Neutrophil (primary cell): ENCODE measurements around the gene GRIK4.

ENCODE experiments used
- H3K27ac ChIP-seq: fragments of 200-600 bp; sonication (generic); 2 replicates; pipeline ENCODE4 v1.5.1; 2016; ENCODE audit warnings: mild to moderate bottlenecking, moderate library complexity
- H3K27me3 ChIP-seq: fragments of 200-600 bp; sonication (generic); 2 replicates; pipeline ENCODE4 v1.6.0; 2016; ENCODE audit warnings: mild to moderate bottlenecking
- H3K36me3 ChIP-seq: fragments of 200-600 bp; sonication (generic); 2 replicates; pipeline ENCODE4 v1.5.1; 2017
- H3K4me1 ChIP-seq, 2 experiments: fragments of 200-600 bp in 1 of 2; sonication (generic) in 1 of 2; 1 replicate in 1 of 2; 2 replicates in 1 of 2; pipeline versions ENCODE4 v1.5.1 to v1.6.1; 2013 to 2016; ENCODE audit warnings: low read depth in 1 of 2, low read length in 1 of 2, mild to moderate bottlenecking in 1 of 2, moderate library complexity in 1 of 2; ENCODE audit not compliant: control insufficient read depth in 1 of 2, insufficient read depth in 1 of 2
- H3K4me3 ChIP-seq, 2 experiments: fragments of 200-600 bp in 1 of 2; sonication (generic) in 1 of 2; 1 replicate in 1 of 2; 2 replicates in 1 of 2; pipeline ENCODE4 v1.5.1; 2013 to 2016; ENCODE audit warnings: low read depth in 1 of 2, low read length in 1 of 2, mild to moderate bottlenecking in 1 of 2, moderate library complexity in 1 of 2
- H3K9me3 ChIP-seq: fragments of 200-600 bp; sonication (generic); 2 replicates; pipeline ENCODE4 v1.5.1; 2016
- CTCF ChIP-seq: fragments of 200-600 bp; sonication (generic); IDR thresholded peaks from 2 replicates; pipeline ENCODE4 v1.5.1; 2016; ENCODE audit warnings: antibody characterized with exemption

The GRIK4 gene

GRCh38 chr11:120629407-120630080 lies 118.0 kb downstream of the GRIK4 start:
- Histone ChIP-seq H3K4me1 (no peaks in the 10 kb centered on the region), H3K27me3 (peaks cover 18% of the 10 kb centered on the region), H3K36me3 (no peaks in the 10 kb centered on the region), H3K9me3 (no peaks in the 10 kb centered on the region), H3K27ac (no peak overlapping the region), H3K4me3 (no peak overlapping the region)
- no peak for TF ChIP-seq CTCF

DNA sequence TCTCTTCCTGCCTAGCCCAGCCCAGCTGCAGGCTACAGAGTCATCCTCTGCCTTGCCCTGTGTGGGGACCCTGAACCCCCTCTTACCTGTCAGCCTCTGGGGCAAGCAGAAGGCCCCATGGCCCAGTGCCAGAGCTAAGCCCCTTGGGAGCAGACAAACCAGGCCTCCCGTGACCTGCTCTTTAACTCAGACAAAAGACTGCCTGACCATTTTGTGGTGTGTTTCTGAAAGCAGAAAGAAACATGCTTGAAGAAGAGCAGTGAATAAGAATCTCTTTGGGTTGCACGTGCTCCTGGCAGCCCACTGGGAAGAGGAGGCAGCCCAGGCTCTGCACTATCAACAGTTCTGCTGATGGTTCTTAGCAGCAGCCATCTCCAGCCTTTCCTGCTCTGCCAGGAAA lies 118.6 kb downstream of the GRIK4 start:
- no peaks in the 10 kb centered on the region for H3K4me1 ChIP-seq
- H3K4me3 ChIP-seq = no peak overlapping the region
- H3K27ac ChIP-seq = no peak overlapping the region
- H3K27me3 ChIP-seq = peaks cover 20% of the 10 kb centered on the region
- TF ChIP-seq CTCF = no peak
- no peaks in the 10 kb centered on the region for H3K9me3 ChIP-seq
- H3K36me3 ChIP-seq = no peaks in the 10 kb centered on the region

GRCh38 chr11:120632579-120632978 lies 121.0 kb downstream of the GRIK4 start:
- no peak for TF ChIP-seq CTCF
- H3K27ac ChIP-seq = no peak overlapping the region
- no peak overlapping the region for H3K4me3 ChIP-seq
- peaks cover 26% of the 10 kb centered on the region for H3K27me3 ChIP-seq
- no peaks in the 10 kb centered on the region for H3K36me3 ChIP-seq
- H3K4me1 ChIP-seq = no peaks in the 10 kb centered on the region
- H3K9me3 ChIP-seq = no peaks in the 10 kb centered on the region

GRCh38 chr11:120633616-120634393 lies 122.3 kb downstream of the GRIK4 start:
- no peaks in the 10 kb centered on the region for H3K9me3 ChIP-seq

GRCh38 chr11:120634706-120635105 lies 123.2 kb downstream of the GRIK4 start:
- Histone ChIP-seq H3K4me3 (no peak overlapping the region), H3K9me3 (no peaks in the 10 kb centered on the region), H3K27me3 (peaks cover 26% of the 10 kb centered on the region), H3K36me3 (no peaks in the 10 kb centered on the region), H3K27ac (no peak overlapping the region), H3K4me1 (no peaks in the 10 kb centered on the region)
- TF ChIP-seq CTCF = no peak

More at GRCh38 chr11:120633616-120634393, 122.3 kb downstream of the GRIK4 start:
- H3K36me3 ChIP-seq = no peaks in the 10 kb centered on the region
- H3K27ac ChIP-seq = no peak overlapping the region
- H3K4me3 ChIP-seq = no peak overlapping the region
- no peak for TF ChIP-seq CTCF
- no peaks in the 10 kb centered on the region for H3K4me1 ChIP-seq
- peaks cover 26% of the 10 kb centered on the region for H3K27me3 ChIP-seq
